Activated B cell treated with CpG ODN at 0.5 μM for 24 hours (primary cell): Measurements from ENCODE around the gene SLC25A15. TPM values are rescaled to one million over a fixed set of nuclear protein-coding genes. Genes with fewer than 3 reads are reported as not detected.
A peak's percentile ranks its signal among the peaks of the same experiment; 100 is the strongest.
"Not testable (repeated sequence)": the region's sequence is repeated elsewhere in the genome, so short reads cannot be mapped to it uniquely, and the experiment has no call there.

ENCODE experiments used
- ATAC-seq: fragments of 200-7000 bp; cut with Tn5 transposase; one replicate; pipeline ENCODE4 v1.10.0; 2021; ENCODE audit warnings: low read depth, mild to moderate bottlenecking, moderate library complexity
- CTCF ChIA-PET: fragments of 350-600 bp; sonication (Branson Sonifier 250); formaldehyde crosslinking; loops from one replicate; lab custom pipeline; 2021; ENCODE audit warnings: antibody characterized with exemption; lab: Charles Lee
- POLR2A ChIA-PET: fragments of 350-600 bp; sonication (Branson Sonifier 250); formaldehyde crosslinking; loops from one replicate; lab custom pipeline; 2021; ENCODE audit warnings: antibody characterized with exemption; lab: Charles Lee
- DNase-seq: peaks from one replicate; pipeline ENCODE4 v3.0.0; 2022
- H3K27ac Mint-ChIP-seq: one replicate; pipeline ENCODE4 v1.8.0; 2020; ENCODE audit warnings: mixed read lengths
- H3K27me3 Mint-ChIP-seq: one replicate; pipeline ENCODE4 v1.8.0; 2021; ENCODE audit warnings: mixed read lengths
- H3K36me3 Mint-ChIP-seq: one replicate; pipeline ENCODE4 v1.8.0; 2021; ENCODE audit warnings: low read depth, mixed read lengths
- H3K4me1 Mint-ChIP-seq: one replicate; pipeline ENCODE4 v1.8.0; 2021; ENCODE audit warnings: mixed read lengths
- H3K4me3 Mint-ChIP-seq: one replicate; pipeline ENCODE4 v1.8.0; 2020; ENCODE audit warnings: mild to moderate bottlenecking, mixed read lengths
- H3K9me3 Mint-ChIP-seq: one replicate; pipeline ENCODE4 v1.8.0; 2020; ENCODE audit warnings: mixed read lengths
- intact Hi-C: fragments of 100-400 bp; cut with micrococcal nuclease; formaldehyde crosslinking; loops from one replicate; pipeline ENCODE4 v1.15.1; 2024
- total RNA-seq: library from RNA; stranded (reverse); gene quantifications from 2 replicates; pipeline ENCODE4 v1.2.3, GENCODE V29; 2022
- TF ChIP-seq, protein P1 (sequence below): fragments of 200-600 bp; IDR thresholded peaks from one replicate; pipeline ENCODE4 v1.8.0; 2022; ENCODE audit warnings: antibody characterized with exemption, mild to moderate bottlenecking

The SLC25A15 gene
- total RNA-seq, 1 donor from 2014 or later, result 4.9 TPM

DNA sequence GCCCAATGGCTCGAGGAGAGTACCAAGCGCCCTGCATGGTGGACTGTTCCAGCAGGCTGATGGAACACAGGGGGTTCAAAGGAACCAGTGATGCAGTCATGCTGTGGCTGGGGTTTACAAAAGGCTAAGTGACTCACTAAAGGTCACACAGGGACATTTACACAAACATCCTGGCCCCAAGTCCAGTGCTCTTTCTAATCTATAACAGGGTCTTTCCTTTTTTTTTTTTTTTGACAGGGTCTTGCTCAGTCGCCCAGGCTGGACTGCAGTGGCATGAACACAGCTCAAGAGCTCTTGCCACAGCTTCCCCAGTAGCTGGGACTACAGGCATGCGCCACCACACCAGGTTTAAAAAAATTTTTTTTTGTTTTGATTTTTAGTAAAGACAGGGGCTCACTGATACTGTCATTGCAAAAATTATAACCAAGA, 2.8 kb upstream of the SLC25A15 start:
- ATAC-seq, result no peak
- Mint-ChIP-seq H3K4me3 (no peak overlapping the region), H3K9me3 (no peaks in the 10 kb centered on the region), H3K27ac (no peak overlapping the region), H3K4me1 (peaks cover 12% of the 10 kb centered on the region), H3K36me3 (no peaks in the 10 kb centered on the region), H3K27me3 (no peaks in the 10 kb centered on the region)
- no peak for DNase-seq
- TF ChIP-seq, protein P1, sequence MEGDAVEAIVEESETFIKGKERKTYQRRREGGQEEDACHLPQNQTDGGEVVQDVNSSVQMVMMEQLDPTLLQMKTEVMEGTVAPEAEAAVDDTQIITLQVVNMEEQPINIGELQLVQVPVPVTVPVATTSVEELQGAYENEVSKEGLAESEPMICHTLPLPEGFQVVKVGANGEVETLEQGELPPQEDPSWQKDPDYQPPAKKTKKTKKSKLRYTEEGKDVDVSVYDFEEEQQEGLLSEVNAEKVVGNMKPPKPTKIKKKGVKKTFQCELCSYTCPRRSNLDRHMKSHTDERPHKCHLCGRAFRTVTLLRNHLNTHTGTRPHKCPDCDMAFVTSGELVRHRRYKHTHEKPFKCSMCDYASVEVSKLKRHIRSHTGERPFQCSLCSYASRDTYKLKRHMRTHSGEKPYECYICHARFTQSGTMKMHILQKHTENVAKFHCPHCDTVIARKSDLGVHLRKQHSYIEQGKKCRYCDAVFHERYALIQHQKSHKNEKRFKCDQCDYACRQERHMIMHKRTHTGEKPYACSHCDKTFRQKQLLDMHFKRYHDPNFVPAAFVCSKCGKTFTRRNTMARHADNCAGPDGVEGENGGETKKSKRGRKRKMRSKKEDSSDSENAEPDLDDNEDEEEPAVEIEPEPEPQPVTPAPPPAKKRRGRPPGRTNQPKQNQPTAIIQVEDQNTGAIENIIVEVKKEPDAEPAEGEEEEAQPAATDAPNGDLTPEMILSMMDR, result no peak
- intact Hi-C loops, result no loop called here
- POLR2A ChIA-PET, result no interaction called here
- CTCF ChIA-PET, result interaction anchor here (1.2 kb wide), 1 partner anchor 9 kb away, joined by 7 read pairs; no protein-coding TSS in a partner anchor

DNA sequence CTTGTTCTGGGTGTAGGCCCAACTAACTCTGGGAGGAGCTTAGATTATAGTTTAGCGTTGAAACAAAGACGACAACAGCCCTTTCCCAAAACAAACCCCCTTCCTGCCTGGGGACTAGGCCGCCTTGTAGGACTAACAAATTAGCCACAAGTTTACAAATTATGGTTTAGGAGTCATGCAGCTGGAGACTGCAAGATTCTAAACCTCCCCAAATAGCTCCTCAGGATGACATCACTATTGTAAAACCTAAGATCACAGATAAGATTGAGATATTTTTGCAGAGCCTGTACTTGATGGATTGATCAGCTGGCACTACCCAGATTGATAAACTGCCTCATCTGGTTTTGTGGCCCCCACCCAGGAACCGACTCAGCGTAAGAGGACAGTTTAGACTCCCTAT, 2.3 kb upstream of the SLC25A15 start:
- intact Hi-C loops, result no loop called here
- POLR2A ChIA-PET, result no interaction called here

DNA sequence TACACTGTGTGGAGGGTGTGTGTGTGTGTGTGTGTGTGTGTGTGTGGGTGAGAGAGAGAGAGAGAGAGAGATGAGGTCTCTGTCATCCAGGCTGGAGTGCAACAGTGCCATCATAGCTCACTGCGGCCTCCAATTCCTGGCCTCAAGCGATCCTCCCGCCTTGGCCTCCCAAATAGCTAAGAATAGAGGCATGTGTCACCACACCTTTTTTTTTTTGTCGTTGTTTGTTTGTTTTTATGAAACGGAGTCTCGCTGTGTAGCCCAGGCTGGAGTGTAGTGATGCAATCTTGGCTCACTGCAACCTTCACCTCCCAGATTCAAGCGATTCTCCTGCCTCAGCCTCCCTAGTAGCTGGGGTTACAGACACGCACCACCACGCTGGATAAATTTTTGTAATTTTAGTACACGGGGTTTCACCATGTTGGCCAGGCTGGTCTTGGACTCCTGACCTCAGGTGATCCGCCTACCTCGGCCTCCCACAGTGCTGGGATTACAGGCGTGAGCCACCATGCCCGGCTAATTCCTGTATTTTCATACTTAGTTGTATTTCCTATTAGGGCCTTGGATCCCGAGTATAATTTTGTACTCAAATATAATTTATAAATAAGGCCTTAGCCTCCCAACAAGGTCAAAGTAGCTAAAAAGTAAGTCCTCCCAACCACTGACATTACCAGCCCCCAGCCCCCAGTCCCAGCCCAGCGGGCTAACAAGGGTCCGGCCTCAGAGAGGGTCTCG, 704 bp upstream of the SLC25A15 start:
- not testable (repeated sequence) for H3K36me3 Mint-ChIP-seq
- intact Hi-C loops, result loop anchor here (1.0 kb wide), 4 partner anchors 11 to 273 kb away; partner anchors contain the start of genes MRPS31 and WBP4

More for the DNA sequence above, 2.3 kb upstream of the SLC25A15 start:
- peaks cover 7% of the 10 kb centered on the region for H3K4me1 Mint-ChIP-seq
- no peaks in the 10 kb centered on the region for H3K9me3 Mint-ChIP-seq
- no peak for ATAC-seq
- TF ChIP-seq, protein P1, result no peak
- no peak overlapping the region for H3K27ac Mint-ChIP-seq
- no peak for DNase-seq
- no peaks in the 10 kb centered on the region for H3K27me3 Mint-ChIP-seq
- CTCF ChIA-PET, result interaction anchor here (1.2 kb wide), 1 partner anchor 9 kb away, joined by 7 read pairs; no protein-coding TSS in a partner anchor
- H3K36me3 Mint-ChIP-seq, result no peaks in the 10 kb centered on the region
- H3K4me3 Mint-ChIP-seq, result no peak overlapping the region

DNA sequence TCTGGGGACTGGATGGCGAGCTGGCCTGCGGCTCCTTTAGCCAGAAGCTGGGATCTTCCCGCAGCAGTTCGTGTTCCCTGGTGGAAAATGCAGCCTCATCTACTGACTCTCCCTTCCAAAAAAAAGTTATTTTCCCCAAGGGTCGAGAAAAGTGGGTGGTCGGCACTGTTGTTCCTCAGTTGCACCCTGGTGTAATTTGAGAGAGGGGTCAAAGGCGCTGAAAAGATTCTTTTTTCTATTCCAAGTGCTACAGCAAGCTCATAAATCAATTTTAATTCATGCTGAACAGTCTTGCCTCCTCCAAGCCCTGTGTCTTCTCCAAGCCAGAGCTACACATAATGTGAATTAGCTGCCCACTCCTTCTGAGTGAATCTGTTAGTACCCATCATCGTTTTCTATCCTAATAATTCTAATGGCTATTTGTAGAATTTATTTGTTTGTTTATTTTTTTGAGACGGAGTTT, 774 bp downstream of the SLC25A15 start:
- CTCF ChIA-PET, result interaction anchor here (1.2 to 1.3 kb wide), 2 partner anchors 13 to 131 kb away, joined by 5 to 6 read pairs; no protein-coding TSS in a partner anchor
- Mint-ChIP-seq H3K9me3 (no peaks in the 10 kb centered on the region), H3K4me1 (peaks cover 9% of the 10 kb centered on the region), H3K36me3 (peaks cover 2% of the 10 kb centered on the region), H3K4me3 (peak overlapping the region; percentile 83), H3K27ac (peak overlapping the region; percentile 53), H3K27me3 (no peaks in the 10 kb centered on the region)
- TF ChIP-seq, protein P1, result no peak
- ATAC-seq (no peak), DNase-seq (no peak)
- POLR2A ChIA-PET, result interaction anchor here (0.6 to 2.6 kb wide), 4 partner anchors 8 to 270 kb away, joined by 4 to 16 read pairs (median 10); no protein-coding TSS in a partner anchor
- intact Hi-C loops, result no loop called here

More for the DNA sequence above, 704 bp upstream of the SLC25A15 start:
- Mint-ChIP-seq H3K4me3 (peak overlapping the region; percentile 76), H3K27ac (peak overlapping the region; percentile 53)
- H3K27me3 Mint-ChIP-seq, H3K4me1 Mint-ChIP-seq, DNase-seq, H3K9me3 Mint-ChIP-seq, ATAC-seq: not testable (repeated sequence)
- ChIA-PET POLR2A (interaction anchor here (0.5 to 2.6 kb wide), 11 partner anchors 10 to 272 kb away, joined by 3 to 15 read pairs (median 4); no protein-coding TSS in a partner anchor), CTCF (interaction anchor here (0.9 kb wide), 1 partner anchor 11 kb away, joined by 7 read pairs; no protein-coding TSS in a partner anchor)

DNA sequence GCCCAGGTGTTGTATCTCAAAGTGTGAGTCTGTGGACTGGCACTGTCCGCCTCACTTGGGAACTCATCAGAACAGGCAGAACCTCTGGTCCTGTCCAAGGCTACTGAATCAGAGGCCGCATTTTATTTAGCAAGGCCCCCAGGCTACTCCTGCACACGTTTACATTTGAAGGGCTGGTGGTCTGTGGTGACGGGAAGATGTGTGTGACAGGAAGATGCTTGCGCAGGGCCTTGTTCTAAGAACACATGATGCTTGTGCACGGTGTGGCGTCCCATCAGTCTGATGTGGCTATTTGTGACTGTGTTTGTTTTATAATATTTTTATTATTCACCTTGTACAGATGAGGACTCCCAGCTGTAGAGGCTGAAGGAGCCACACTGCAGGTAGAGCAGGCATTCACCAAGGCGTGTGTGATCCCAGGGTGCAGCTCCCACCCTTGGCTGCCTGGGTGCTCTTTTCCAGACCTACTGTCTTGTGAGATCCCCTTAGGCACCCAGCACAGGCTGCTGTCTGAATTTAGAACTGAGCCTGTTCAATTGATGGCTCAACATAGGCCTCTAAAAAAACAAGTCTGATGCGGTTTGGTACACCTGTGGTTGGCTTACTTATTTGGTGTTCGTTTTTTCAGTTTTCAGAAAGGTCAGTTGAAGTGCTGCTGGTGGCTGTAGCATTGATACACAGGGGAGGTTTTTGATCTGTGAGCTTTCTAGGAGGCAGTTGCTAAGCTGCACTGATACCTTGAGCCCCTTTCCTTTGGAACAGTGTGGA, 3.1 kb downstream of the SLC25A15 start:
- TF ChIP-seq, protein P1, result no peak
- peaks cover 7% of the 10 kb centered on the region for H3K4me1 Mint-ChIP-seq
- no peaks in the 10 kb centered on the region for H3K27me3 Mint-ChIP-seq
- H3K9me3 Mint-ChIP-seq, result no peaks in the 10 kb centered on the region
- ATAC-seq (no peak), DNase-seq (no peak)
- no peak overlapping the region for H3K27ac Mint-ChIP-seq
- CTCF ChIA-PET, result no interaction called here
- peaks cover 2% of the 10 kb centered on the region for H3K36me3 Mint-ChIP-seq
- POLR2A ChIA-PET, result no interaction called here
- intact Hi-C loops, result no loop called here
- H3K4me3 Mint-ChIP-seq, result no peak overlapping the region
